Endometrium (tissue), 2 donors: ENCODE measurements around the gene GPD1.
"Not testable (repeated sequence)": the region's sequence is repeated elsewhere in the genome, so short reads cannot be mapped to it uniquely, and the experiment has no call there.

Experiments used
- FAIRE-seq: peaks from 2 replicates; lab custom pipeline; 2012; peaks lifted over from hg19 to GRCh38; lab: Jason Lieb, UNC
- donor health status: control.
- donor health status: control.

GPD1 gene

DNA sequence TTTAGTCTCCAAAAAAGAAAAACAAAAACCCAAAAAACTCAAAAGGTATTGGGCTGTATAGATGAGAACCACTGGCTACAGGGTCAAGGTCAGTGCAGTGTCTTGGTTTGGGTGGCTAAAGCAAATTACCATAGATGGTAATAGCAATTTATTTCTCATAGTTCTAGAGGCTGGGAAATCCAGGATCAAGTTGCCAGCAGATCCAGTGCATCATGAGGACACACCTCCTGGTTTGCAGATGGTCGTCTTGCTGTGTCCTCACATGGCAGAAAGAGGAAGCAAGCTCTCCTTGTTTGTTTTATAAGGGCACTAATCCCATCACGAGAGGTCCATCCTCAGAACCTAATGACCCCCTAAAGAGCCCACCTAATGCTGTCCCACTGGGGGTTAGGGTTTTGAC, 19.4 kb downstream of the GPD1 start:
- FAIRE-seq = no peak

DNA sequence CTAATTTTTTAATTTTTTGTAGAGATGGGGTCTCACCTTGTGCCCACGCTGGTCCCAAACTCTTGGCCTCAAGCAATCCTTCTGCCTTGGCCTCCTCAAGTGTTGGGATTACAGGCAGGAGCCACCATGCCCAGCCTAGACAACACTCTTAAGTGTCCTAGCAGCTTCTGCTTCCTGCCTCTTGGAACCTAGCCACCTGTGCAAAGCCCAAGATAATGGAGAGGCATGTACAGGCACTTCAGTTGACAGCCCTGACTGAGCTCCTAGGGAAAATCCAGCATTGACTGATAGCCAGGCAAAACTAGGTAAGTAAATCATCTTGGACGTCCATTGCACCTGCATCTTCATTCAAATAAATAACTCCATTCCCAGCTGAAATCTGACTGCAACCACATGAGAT, 23.7 kb downstream of the GPD1 start:
- FAIRE-seq = no peak

DNA sequence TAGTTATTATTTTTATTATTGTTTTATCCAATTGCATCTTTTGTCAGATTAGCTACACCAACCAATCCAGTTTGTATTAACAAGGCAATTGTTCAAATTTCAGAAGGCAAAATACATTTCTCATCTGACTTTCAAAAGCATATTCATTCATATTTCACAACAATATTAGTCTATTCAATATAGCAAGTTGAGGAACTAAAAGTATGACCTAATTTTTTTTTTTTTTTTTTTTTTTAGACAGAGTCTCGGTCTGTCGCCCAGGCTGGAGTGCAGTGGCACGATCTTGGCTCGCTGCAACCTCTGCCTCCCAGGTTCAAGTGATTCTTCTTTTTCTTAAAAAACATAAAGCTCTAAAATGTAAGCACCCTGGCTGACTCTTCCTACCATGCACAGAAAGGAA, 25.5 kb downstream of the GPD1 start:
- no peak for FAIRE-seq

DNA sequence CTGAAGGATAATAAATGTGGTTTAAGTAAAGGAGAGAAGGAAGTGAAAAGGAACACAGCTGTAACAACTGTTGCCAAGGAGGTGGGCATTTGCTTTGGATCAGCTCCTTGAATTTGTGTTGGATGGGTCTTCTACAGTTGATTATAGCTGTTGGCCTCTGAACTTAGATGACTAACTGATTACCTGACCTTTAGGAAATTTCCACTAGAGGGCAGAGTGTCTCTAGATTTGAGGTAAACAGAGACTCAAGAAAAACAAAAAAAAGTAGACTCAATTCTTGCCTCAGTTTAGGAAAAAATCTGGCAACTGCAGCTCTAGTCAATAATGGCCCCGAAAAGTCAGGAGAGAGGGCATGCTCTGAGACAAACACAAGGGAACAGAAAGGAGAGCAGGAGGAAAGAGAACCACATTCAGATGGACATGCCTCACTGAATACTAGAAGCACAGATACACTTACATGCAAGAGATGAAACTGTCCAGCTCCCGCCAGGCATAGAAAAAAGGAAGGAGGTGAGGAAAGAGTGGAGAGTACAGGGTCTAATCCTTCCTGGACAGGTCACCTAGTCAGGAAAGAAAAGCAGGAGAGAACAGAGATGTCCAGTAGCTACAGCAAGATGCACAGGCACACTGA, 28.8 kb downstream of the GPD1 start:
- no peak for FAIRE-seq

DNA sequence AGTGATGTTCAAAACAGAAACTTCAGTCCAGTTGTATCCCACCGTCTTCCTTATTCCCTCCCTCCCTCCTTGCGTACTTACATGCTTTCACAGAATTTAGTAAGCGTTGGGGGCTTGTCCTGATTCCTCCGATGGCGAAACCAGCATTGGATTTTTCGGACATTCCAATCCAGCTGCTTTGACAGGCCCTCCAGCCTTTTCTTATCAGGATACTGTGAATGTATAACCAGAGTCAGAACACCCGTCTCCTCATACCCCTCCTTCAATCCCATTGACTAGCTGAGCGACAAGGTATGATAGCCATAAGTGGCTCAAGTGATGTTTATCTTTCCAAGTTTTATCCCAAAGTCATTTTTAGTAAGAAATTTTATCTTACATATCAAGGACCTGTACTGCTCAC, 39.2 kb downstream of the GPD1 start:
- FAIRE-seq = no peak

DNA sequence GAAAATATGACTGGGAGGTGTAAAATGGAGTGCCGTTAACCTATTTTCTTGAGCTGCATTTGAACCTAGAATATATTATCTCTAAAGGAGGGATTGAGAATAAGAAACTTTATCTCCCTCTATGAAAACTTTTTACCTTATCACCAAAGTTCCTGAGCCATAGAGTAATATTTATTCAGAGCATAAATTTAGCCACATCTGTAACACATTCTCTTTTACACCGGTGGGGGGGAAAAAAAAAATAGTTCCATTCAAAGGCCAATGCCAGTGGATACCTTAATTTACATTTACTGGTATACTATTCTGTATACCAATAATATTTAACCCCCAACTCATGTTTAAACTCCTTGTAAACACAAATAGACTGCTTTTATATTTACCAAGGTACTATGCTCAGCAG, 41.6 kb downstream of the GPD1 start:
- no peak for FAIRE-seq

DNA sequence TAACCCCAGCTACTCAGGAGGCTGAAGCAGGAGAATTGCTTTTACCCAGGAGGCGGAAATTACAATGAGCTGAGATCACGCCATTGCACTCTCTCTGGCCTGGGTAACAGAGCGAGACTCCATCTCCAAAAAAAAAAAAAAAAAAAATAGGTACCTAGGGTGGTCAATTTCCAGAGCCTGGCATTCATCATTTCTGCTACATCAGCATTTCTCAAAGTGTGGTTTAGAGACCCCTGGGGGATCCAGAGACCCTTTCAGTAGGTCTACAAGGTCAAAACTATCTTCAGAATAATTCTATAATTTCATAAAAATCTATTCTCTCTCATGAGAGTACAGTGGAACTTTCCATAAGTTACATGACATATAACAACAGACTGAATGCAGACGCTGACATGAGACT, 43.5 kb downstream of the GPD1 start:
- no peak for FAIRE-seq

DNA sequence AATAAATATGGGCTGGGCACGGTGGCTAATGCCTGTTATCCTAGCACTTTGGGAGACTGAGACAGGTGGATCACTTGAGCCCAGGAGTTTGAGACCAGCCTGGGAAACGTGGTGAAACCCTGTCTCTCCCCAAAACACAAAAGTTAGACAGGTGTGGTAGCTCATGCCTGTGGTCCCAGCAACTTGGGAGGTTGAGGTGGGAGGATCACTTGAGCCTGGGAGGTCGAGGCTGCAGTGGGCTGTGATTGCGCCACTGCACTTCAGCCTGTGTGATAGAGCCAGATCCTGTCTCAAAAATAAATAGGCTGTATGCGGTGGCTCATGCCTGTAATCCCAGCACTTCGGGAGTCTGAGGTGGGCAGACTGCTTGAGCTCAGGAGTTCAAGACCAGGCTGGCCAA, 44.2 kb downstream of the GPD1 start:
- FAIRE-seq = not testable (repeated sequence)

DNA sequence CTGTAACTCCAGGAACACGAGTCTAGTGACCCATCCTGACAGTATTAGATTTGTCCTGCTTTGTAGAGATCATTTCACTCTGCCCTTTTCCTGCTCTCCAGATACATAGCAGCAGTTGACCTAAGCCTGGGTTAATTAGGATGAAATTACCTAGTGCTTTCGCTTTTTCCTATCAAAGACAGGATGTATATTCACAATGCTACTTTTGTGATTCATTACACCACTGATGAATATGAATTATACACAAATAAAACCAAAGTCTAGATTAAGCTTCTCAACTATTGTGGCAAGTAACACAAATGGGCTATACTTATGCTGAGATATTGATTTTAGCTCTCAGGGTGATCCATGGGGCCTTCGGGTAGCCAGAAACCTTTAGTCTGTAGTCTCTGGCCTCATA, 45.5 kb downstream of the GPD1 start:
- no peak for FAIRE-seq

DNA sequence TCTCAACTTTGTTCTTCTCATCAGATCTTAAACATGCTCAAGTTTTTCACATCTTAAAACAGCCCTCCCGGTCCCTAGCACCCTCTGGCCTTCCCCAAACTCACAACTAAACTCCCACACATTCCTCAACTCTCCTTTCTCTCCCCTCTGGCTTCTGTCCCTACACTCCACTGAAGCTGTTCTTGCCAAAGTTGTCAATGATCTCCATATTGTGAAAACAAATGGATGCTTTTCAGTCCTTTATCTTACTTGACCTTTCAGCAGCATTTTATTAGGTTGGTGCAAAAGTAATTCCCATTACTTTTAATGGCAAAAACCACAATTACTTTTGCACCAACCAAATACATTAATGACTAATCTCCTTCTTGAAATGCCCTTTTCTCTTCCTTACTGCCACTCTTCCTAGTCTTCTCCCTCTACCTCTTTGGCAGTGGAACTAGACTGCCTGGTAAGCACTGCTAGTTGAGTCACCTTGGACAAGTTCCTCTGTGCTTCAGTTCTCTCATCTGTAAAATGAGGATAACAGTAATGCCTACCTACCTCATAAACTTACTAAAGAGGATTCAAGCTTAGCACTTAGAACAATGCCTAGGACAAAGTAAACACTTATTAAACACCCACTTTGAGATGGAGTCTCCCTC, 47.4 kb downstream of the GPD1 start:
- no peak for FAIRE-seq

DNA sequence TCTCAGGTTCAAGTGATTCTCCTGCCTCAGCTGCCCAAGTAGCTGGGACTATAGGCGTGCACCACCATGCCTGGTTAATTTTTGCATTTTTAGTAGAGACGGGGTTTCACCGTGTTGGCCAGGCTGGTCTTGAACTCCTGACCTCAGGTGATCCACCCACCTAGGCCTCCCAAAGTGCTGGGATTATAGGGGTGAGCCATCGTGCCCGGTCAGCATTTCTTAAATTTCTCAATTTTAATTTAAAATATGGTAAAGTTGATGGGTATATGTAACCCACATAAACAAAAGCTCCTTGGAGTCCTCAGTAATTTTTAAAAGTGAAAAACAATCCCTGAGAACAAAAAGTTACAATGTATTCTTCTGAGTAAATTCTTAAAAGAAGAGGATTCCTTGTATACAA, 51.1 kb downstream of the GPD1 start:
- not testable (repeated sequence) for FAIRE-seq

DNA sequence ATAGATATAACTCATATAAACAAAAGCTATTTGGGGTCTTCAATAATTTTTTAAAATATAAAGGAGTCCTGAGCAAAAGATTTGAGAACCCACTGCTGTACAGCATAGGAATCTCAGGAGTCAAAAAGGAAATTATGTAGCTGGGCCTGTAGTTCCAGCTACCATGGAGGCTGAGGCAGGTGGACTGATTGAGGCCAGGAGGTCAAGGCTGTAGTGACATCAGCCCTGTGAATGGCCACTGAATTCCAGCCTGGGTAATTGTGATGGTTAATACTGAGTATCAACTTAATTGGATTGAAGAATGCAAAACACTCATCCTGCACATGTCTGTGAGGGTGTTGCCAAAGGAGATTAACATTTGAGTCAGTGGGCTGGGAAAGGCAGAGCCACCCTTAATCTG, 52.8 kb downstream of the GPD1 start:
- no peak for FAIRE-seq

DNA sequence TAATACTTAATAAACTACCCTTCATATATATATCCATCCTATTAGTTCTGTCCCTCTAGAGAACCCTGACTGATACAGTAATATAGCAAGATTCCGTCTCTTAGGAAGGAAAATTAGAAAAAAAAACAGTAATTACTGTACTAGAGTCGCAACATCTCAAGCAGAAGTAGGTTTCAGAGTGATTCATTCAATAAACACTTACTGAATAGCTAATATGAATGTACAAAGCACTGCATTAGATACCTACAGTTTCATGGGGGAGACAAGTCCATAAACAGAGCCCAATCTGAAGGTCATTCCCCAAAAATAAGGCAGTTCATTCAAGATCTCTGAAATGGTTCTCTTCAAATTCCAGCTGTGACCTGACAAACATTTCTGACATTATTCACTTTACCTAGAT, 53.5 kb downstream of the GPD1 start:
- FAIRE-seq = no peak

DNA sequence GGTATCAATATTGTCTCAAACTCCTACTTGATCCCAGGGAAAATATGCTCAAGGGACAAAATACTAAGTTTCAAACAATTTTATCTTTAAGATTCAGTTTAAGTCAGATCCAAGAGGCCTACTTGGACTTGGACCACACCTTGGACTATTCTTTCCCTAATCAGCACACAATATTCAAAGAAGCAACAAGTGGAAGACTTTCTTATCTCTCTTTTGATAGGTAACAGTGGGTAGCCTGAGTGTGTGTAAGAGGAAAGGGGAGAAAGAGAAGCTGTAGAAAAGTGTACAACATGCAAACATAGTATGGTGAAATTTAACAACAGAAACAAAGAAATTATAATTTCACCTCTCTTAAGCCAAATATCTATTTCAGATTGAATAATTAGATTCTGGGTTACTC, 56.8 kb downstream of the GPD1 start:
- FAIRE-seq = no peak
